ENCODE measurements around the gene BLTP3B. TPM values are rescaled to one million over a fixed set of nuclear protein-coding genes. Genes with fewer than 3 reads are reported as not detected.

The BLTP3B gene
- total RNA-seq, 1 experiment from 2014 or later = 19.8 TPM

DNA sequence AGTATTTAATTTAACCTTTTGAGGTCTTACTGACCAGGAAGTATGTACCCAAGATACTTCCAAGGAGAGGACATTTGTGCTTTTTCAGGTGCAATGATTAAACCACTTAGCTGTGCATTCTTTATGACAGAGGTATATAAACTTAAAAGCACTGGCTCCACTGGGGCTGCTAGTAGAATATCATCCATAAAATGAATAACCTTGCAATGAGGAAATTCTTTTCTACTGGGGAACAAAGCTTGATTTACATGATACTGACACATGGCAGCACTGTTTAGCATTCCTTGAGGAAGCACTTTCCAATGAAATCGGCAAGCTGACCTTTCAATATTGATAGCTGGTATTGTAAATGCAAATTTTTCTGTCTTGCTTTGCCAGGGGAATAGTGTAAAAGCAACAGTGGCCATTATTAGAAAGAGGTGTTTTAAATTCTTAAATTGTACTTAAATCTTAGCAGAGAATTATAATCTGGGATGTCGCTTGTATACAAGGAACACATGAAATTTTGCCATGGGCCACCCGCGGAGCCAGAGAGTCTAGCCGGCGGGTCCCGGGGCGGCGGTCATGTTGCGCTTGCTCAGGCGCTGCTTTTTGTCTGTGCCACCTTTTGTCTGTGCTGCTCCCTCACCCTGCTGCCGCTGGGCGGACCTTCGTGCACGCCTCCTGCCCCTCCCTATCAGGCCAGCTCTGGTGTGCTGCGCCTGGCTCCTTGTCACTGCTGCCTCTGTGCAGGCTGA is 20.9 kb upstream of the BLTP3B start:
- Histone ChIP-seq H3K36me3 (ENCODE audit: low read depth) (no peaks in the 10 kb centered on the region), H4K20me1 (ENCODE audit: insufficient read depth) (no peaks in the 10 kb centered on the region), H3K27ac (no peak overlapping the region), H3K4me2 (peak overlapping the region; percentile 80), H3K9me2 (ENCODE audit: insufficient read depth) (no peaks in the 10 kb centered on the region), H3K79me2 (ENCODE audit: low read depth) (no peaks in the 10 kb centered on the region), H3K4me3 (peak overlapping the region; percentile 49), H3K9me3 (ENCODE audit: insufficient read depth, low read depth) (peaks cover 5% of the 10 kb centered on the region; the same call in 1 of the 2 replicates), H3F3A (ENCODE audit: insufficient read depth, low read depth) (no peaks in the 10 kb centered on the region), H2AFZ (peak overlapping the region; percentile 80), H3K27me3 (ENCODE audit: insufficient read depth, low read depth) (no peaks in the 10 kb centered on the region), H3K4me1 (replicated peaks; ENCODE audit: insufficient read depth) (peaks cover 18% of the 10 kb centered on the region)
- TF ChIP-seq EZH2 (IDR thresholded peaks at IDR 0.05; ENCODE audit: low read depth) = no peak
- TF ChIP-seq, protein P1, sequence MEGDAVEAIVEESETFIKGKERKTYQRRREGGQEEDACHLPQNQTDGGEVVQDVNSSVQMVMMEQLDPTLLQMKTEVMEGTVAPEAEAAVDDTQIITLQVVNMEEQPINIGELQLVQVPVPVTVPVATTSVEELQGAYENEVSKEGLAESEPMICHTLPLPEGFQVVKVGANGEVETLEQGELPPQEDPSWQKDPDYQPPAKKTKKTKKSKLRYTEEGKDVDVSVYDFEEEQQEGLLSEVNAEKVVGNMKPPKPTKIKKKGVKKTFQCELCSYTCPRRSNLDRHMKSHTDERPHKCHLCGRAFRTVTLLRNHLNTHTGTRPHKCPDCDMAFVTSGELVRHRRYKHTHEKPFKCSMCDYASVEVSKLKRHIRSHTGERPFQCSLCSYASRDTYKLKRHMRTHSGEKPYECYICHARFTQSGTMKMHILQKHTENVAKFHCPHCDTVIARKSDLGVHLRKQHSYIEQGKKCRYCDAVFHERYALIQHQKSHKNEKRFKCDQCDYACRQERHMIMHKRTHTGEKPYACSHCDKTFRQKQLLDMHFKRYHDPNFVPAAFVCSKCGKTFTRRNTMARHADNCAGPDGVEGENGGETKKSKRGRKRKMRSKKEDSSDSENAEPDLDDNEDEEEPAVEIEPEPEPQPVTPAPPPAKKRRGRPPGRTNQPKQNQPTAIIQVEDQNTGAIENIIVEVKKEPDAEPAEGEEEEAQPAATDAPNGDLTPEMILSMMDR (conservative IDR thresholded peaks at IDR 0.05) = no peak; the same call in 1 of the 2 replicates
- intact Hi-C loops (cut with micrococcal nuclease; ENCODE audit: unreplicated experiment) = no loop called here
- peak; percentile 64 to 77 for DNase-seq
- no TSS peak for BruUV-seq (replicated peaks)
- POLR2A ChIA-PET (ENCODE audit: unreplicated experiment) = interaction anchor here (0.6 kb wide), 1 partner anchor 14 kb away, joined by 6 read pairs; no protein-coding TSS in a partner anchor
- CTCF ChIA-PET = interaction anchor here (0.6 to 0.7 kb wide), 3 partner anchors 9 to 68 kb away, joined by 3 read pairs; no protein-coding TSS in a partner anchor

DNA sequence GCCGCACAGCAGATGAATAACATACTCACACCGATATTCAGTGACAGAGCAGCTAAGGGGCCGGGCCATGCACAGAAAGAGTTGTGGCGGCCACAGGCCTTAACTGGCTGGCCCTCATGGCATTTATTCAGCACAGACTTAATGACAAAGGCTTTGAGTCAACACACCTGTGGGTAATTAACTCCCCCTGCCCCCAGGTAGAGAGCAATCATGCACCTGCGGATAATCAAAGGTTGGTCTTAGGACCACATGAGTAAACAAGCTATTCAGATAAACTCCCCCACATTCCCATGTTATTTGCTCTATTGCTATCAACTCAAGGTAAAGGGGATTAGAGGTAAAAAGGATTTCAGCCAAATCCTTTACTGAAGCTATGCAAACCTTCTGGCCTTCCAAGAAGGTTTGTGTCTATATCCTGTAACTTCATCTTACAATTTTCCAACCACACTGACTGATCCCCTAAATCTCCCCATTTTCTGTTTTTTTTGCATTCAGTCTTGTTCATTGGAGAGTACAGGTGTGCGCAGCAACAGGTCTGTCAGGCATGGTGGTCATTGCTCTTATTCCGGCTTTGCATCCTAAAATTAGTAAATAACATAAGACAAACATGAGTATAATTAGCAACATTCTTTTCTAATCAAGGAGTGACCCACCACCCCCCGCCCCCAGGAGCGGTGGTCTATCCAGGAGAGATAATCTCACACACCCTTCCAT is 16.9 kb upstream of the BLTP3B start:
- POLR2A ChIA-PET (ENCODE audit: unreplicated experiment) = no interaction called here
- DNase-seq = no peak
- Histone ChIP-seq H3K9me3 (ENCODE audit: insufficient read depth, low read depth) (peaks cover 5% of the 10 kb centered on the region; the same call in 1 of the 2 replicates), H4K20me1 (ENCODE audit: insufficient read depth) (no peaks in the 10 kb centered on the region), H3K27ac (no peak overlapping the region), H3K4me2 (no peak overlapping the region), H3K4me1 (replicated peaks; ENCODE audit: insufficient read depth) (peaks cover 18% of the 10 kb centered on the region), H3K9me2 (ENCODE audit: insufficient read depth) (no peaks in the 10 kb centered on the region), H3K79me2 (ENCODE audit: low read depth) (no peaks in the 10 kb centered on the region), H3F3A (ENCODE audit: insufficient read depth, low read depth) (no peaks in the 10 kb centered on the region), H3K4me3 (no peak overlapping the region), H3K27me3 (ENCODE audit: insufficient read depth, low read depth) (no peaks in the 10 kb centered on the region), H3K36me3 (ENCODE audit: low read depth) (no peaks in the 10 kb centered on the region), H2AFZ (no peak overlapping the region)
- intact Hi-C loops (cut with micrococcal nuclease; ENCODE audit: unreplicated experiment) = no loop called here
- TF ChIP-seq, protein P1 (conservative IDR thresholded peaks at IDR 0.05) = no peak
- TF ChIP-seq EZH2 (IDR thresholded peaks at IDR 0.05; ENCODE audit: low read depth) = no peak
- BruUV-seq (replicated peaks) = no TSS peak
- CTCF ChIA-PET = no interaction called here

DNA sequence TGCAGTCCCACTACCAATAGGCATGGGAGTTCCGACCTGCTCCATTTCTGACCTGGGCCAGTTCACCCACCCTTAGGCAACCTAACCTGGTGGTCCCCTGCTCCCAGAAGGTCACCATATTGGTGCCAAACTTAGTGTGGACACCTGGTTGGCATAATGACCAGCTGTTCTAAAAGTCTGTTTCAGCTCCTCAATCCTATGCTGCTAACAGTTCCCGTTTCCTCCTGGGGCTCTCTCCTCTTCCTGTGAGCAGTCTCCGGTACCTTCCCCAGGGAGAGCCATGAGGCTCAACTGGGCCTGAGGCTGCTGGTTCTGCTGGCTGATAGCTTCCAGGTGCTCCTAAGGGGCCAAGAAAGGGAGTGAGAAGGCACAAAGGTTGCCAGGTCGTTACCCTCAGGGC is 15.9 kb upstream of the BLTP3B start:
- no peak overlapping the region for H2AFZ ChIP-seq
- H3K27me3 ChIP-seq (ENCODE audit: insufficient read depth, low read depth) = no peaks in the 10 kb centered on the region
- H3K27ac ChIP-seq = no peak overlapping the region
- no peaks in the 10 kb centered on the region for H3K9me2 ChIP-seq (ENCODE audit: insufficient read depth)
- H3F3A ChIP-seq (ENCODE audit: insufficient read depth, low read depth) = no peaks in the 10 kb centered on the region
- no peak overlapping the region for H3K4me2 ChIP-seq
- ChIA-PET POLR2A (ENCODE audit: unreplicated experiment) (no interaction called here), CTCF (no interaction called here)
- no peak overlapping the region for H3K4me3 ChIP-seq
- H3K79me2 ChIP-seq (ENCODE audit: low read depth) = no peaks in the 10 kb centered on the region
- no peaks in the 10 kb centered on the region for H3K36me3 ChIP-seq (ENCODE audit: low read depth)
- H3K4me1 ChIP-seq (replicated peaks; ENCODE audit: insufficient read depth) = peaks cover 9% of the 10 kb centered on the region
- no peaks in the 10 kb centered on the region for H4K20me1 ChIP-seq (ENCODE audit: insufficient read depth)
- BruUV-seq (replicated peaks) = no TSS peak
- DNase-seq = no peak
- peaks cover 5% of the 10 kb centered on the region; the same call in 1 of the 2 replicates for H3K9me3 ChIP-seq (ENCODE audit: insufficient read depth, low read depth)
- intact Hi-C loops (cut with micrococcal nuclease; ENCODE audit: unreplicated experiment) = no loop called here
- no peak for TF ChIP-seq EZH2 (IDR thresholded peaks at IDR 0.05; ENCODE audit: low read depth)
- TF ChIP-seq, protein P1 (conservative IDR thresholded peaks at IDR 0.05) = no peak
